GM23338 (cell line): ENCODE data around the gene MFNG. TPM values are rescaled to one million over a fixed set of nuclear protein-coding genes. Genes with fewer than 3 reads are reported as not detected.

Experiments
- ATAC-seq: fragments of 200-7000 bp; cut with Tn5 transposase; 3 replicates; pipeline ENCODE4 v1.9.1; 2020
- DNase-seq: peaks from one replicate; pipeline ENCODE4 v3.0.0-alpha.2; 2015; ENCODE audit warnings: low spot score
- H2AFZ ChIP-seq: fragments of 200-600 bp; sonication (generic); 2 replicates; pipeline ENCODE4 v1.8.0; 2016; ENCODE audit warnings: antibody characterized with exemption, mild to moderate bottlenecking, moderate library complexity
- H3F3A ChIP-seq: fragments of 200-600 bp; sonication (generic); replicated peaks from 2 replicates; pipeline ENCODE4 v1.8.0; 2017; ENCODE audit warnings: antibody characterized with exemption, mixed run types, low read depth
- H3K27ac ChIP-seq: fragments of 200-600 bp; sonication (generic); 2 replicates; pipeline ENCODE4 v1.6.1; 2016; ENCODE audit warnings: low read depth
- H3K27me3 ChIP-seq: fragments of 200-600 bp; sonication (generic); 2 replicates; pipeline ENCODE4 v1.8.0; 2016; ENCODE audit warnings: mild to moderate bottlenecking, mixed run types, moderate library complexity; ENCODE audit not compliant: insufficient read depth
- H3K36me3 ChIP-seq: fragments of 200-600 bp; sonication (generic); 2 replicates; pipeline ENCODE4 v1.8.0; 2016; ENCODE audit warnings: mild to moderate bottlenecking; ENCODE audit not compliant: insufficient read depth
- H3K4me1 ChIP-seq: fragments of 200-600 bp; sonication (generic); 2 replicates; pipeline ENCODE4 v1.8.0; 2016; ENCODE audit warnings: mild to moderate bottlenecking, moderate library complexity; ENCODE audit not compliant: insufficient read depth
- H3K4me2 ChIP-seq: fragments of 200-600 bp; sonication (generic); 2 replicates; pipeline ENCODE4 v1.7.1; 2017; ENCODE audit warnings: mixed run types
- H3K4me3 ChIP-seq: fragments of 200-600 bp; sonication (generic); 2 replicates; pipeline ENCODE4 v1.6.1; 2016; ENCODE audit warnings: mixed run types
- H3K79me2 ChIP-seq: fragments of 200-600 bp; sonication (generic); replicated peaks from 2 replicates; pipeline ENCODE4 v1.8.0; 2017; ENCODE audit warnings: mild to moderate bottlenecking; ENCODE audit not compliant: insufficient read depth
- H3K9me2 ChIP-seq: fragments of 200-600 bp; sonication (generic); 2 replicates; pipeline ENCODE4 v1.8.0; 2017; ENCODE audit not compliant: insufficient read depth
- H4K20me1 ChIP-seq: fragments of 200-600 bp; sonication (generic); replicated peaks from 2 replicates; pipeline ENCODE4 v1.8.0; 2017; ENCODE audit warnings: mild to moderate bottlenecking; ENCODE audit not compliant: insufficient read depth
- H3K27ac Mint-ChIP-seq: 2 replicates; pipeline ENCODE4 v1.8.0; 2020; ENCODE audit warnings: inconsistent platforms, mild to moderate bottlenecking, moderate library complexity, mixed read lengths
- H3K27me3 Mint-ChIP-seq: 3 replicates; pipeline ENCODE4 v1.8.0; 2022; ENCODE audit warnings: low read depth, mild to moderate bottlenecking, moderate library complexity, mixed read lengths, inconsistent platforms; ENCODE audit not compliant: insufficient read depth, poor library complexity
- H3K36me3 Mint-ChIP-seq: 3 replicates; pipeline ENCODE4 v1.8.0; 2021; ENCODE audit warnings: low read depth, mild to moderate bottlenecking, inconsistent platforms, moderate library complexity, mixed read lengths
- H3K4me1 Mint-ChIP-seq: 3 replicates; pipeline ENCODE4 v1.8.0; 2020; ENCODE audit warnings: mild to moderate bottlenecking, inconsistent platforms, mixed read lengths
- H3K4me3 Mint-ChIP-seq: 3 replicates; pipeline ENCODE4 v1.8.0; 2021; ENCODE audit warnings: moderate library complexity, mild to moderate bottlenecking, inconsistent platforms, mixed read lengths
- H3K9me3 Mint-ChIP-seq: 3 replicates; pipeline ENCODE4 v1.8.0; 2020; ENCODE audit warnings: moderate library complexity, mild to moderate bottlenecking, inconsistent platforms, mixed read lengths
- CREB1 ChIP-seq: fragments of 250-450 bp; sonication (Bioruptor Pico); IDR thresholded peaks from 2 replicates; pipeline ENCODE4 v1.5.0; 2020; ENCODE audit warnings: low read depth, mild to moderate bottlenecking, moderate library complexity
- CTCF ChIP-seq, 2 experiments: fragments of 200-600 bp in 1 of 2; sonication (generic) in 1 of 2; conservative IDR thresholded peaks; 2 replicates each; pipeline versions ENCODE4 v1.5.1 to v1.6.1; 2016 to 2017; ENCODE audit warnings: antibody characterized with exemption in 2 of 2, low read depth in 2 of 2, mild to moderate bottlenecking in 2 of 2, moderate library complexity in 1 of 2
- EZH2 ChIP-seq: fragments of 200-600 bp; sonication (generic); IDR thresholded peaks from one replicate; pipeline ENCODE4 v1.8.0; 2017; ENCODE audit warnings: antibody characterized with exemption, mild to moderate bottlenecking, low read depth; ENCODE audit not compliant: unreplicated experiment
- JUNB ChIP-seq: IDR thresholded peaks from one replicate; pipeline ENCODE4 v1.6.1; 2016; ENCODE audit warnings: antibody characterized with exemption; ENCODE audit not compliant: unreplicated experiment
- REST ChIP-seq: IDR thresholded peaks from one replicate; pipeline ENCODE4 v1.6.1; 2018; ENCODE audit warnings: antibody characterized with exemption; ENCODE audit not compliant: unreplicated experiment
- ZNF114 ChIP-seq: fragments of 250-450 bp; sonication (Bioruptor Pico); IDR thresholded peaks from 2 replicates; pipeline ENCODE4 v1.5.0; 2020; ENCODE audit warnings: mild to moderate bottlenecking, moderate library complexity
- polyA plus RNA-seq: library from polyadenylated mRNA; unstranded; fragments of >200 nt; fragmentation: Nextera tagmentation; extraction: Ambion mirVana; gene quantifications from 2 replicates; pipeline ENCODE4 v1.2.1, GENCODE V29; 2016
- total RNA-seq: library from RNA; depleted of rRNA; stranded (reverse); fragments of >200 nt; shearing (Covaris generic); gene quantifications from 2 replicates; pipeline ENCODE4 v1.2.3, GENCODE V29; 2014

Gene MFNG
- total and polyA plus RNA-seq, 2 experiments from 2014 or later, result 1.4 to 1.9 TPM

- TF ChIP-seq EZH2, result no peak
Measured at GRCh38 chr22:37499789-37500540, 13.8 kb upstream of the MFNG start (continued).

- H3K27me3 ChIP-seq, result no peaks in the 10 kb centered on the region
- Mint-ChIP-seq H3K4me3 (no peak overlapping the region), H3K27ac (no peak overlapping the region), H3K9me3 (no peaks in the 10 kb centered on the region), H3K36me3 (no peaks in the 10 kb centered on the region), H3K27me3 (peaks cover 16% of the 10 kb centered on the region), H3K4me1 (peaks cover 40% of the 10 kb centered on the region)
- no peaks in the 10 kb centered on the region for H4K20me1 ChIP-seq
- H3K4me1 ChIP-seq, result peaks cover 9% of the 10 kb centered on the region; the same call in 1 of the 2 replicates
- 0 out of 2 replicates have a peak, but pooled peaks cover 4% of the 10 kb centered on the region for H3F3A ChIP-seq
- no peaks in the 10 kb centered on the region for H3K36me3 ChIP-seq
- DNase-seq (no peak), ATAC-seq (no peak)
- no peak for TF ChIP-seq CTCF (conservative IDR thresholded peaks at IDR 0.05; ENCODE audit: low read depth in 2 of 2)
- no peak overlapping the region for H3K4me2 ChIP-seq
- no peak overlapping the region for H3K4me3 ChIP-seq
- H2AFZ ChIP-seq, result no peak overlapping the region
- no peaks in the 10 kb centered on the region for H3K9me2 ChIP-seq
- no peaks in the 10 kb centered on the region for H3K79me2 ChIP-seq
- H3K27ac ChIP-seq, result no peak overlapping the region
Measured at GRCh38 chr22:37499027-37499707, 13.0 kb upstream of the MFNG start.

GRCh38 chr22:37498289-37498909 is 12.2 kb upstream of the MFNG start:
- Histone ChIP-seq H3K4me3 (no peak overlapping the region), H3K27me3 (no peaks in the 10 kb centered on the region), H3K79me2 (no peaks in the 10 kb centered on the region), H3K4me2 (no peak overlapping the region), H2AFZ (no peak overlapping the region), H4K20me1 (no peaks in the 10 kb centered on the region), H3K9me2 (no peaks in the 10 kb centered on the region), H3K4me1 (peaks cover 9% of the 10 kb centered on the region; the same call in 1 of the 2 replicates), H3F3A (0 out of 2 replicates have a peak, but pooled peaks cover 4% of the 10 kb centered on the region), H3K36me3 (no peaks in the 10 kb centered on the region), H3K27ac (no peak overlapping the region)
- H3K27me3 Mint-ChIP-seq, result peaks cover 15% of the 10 kb centered on the region
- H3K4me1 Mint-ChIP-seq, result peaks cover 40% of the 10 kb centered on the region
- peak; percentile 92 for DNase-seq
- ATAC-seq, result peak; percentile 90
- no peak overlapping the region for H3K27ac Mint-ChIP-seq
- H3K36me3 Mint-ChIP-seq, result no peaks in the 10 kb centered on the region
- H3K9me3 Mint-ChIP-seq, result no peaks in the 10 kb centered on the region
- H3K4me3 Mint-ChIP-seq, result no peak overlapping the region
- TF ChIP-seq CREB1 (CRISPR knock-in tag), result no peak
- TF ChIP-seq ZNF114, result 0 out of 2 replicates have a peak, but pooled peaks have one; percentile 14
- TF ChIP-seq JUNB, result no peak
- no peak for TF ChIP-seq REST
